DOHH2 (cell line): Measurements from ENCODE around the gene ROR1.

Experiments
- H3F3A ChIP-seq: fragments of 200-600 bp; sonication (generic), shearing (Covaris generic); 2 replicates; pipeline ENCODE4 v1.6.0; 2016; ENCODE audit warnings: antibody characterized with exemption, mild to moderate bottlenecking; ENCODE audit not compliant: control insufficient read depth, insufficient read depth
- H3K27ac ChIP-seq: fragments of 200-600 bp; sonication (generic); 2 replicates; pipeline ENCODE4 v1.5.1; 2014; ENCODE audit warnings: low read depth, mild to moderate bottlenecking, low read length, moderate library complexity
- H3K27me3 ChIP-seq: fragments of 200-600 bp; sonication (generic); 2 replicates; pipeline ENCODE4 v1.6.1; 2014; ENCODE audit warnings: mild to moderate bottlenecking, low read length, mixed read lengths; ENCODE audit not compliant: control insufficient read depth
- H3K36me3 ChIP-seq: fragments of 200-600 bp; sonication (generic); 2 replicates; pipeline ENCODE4 v1.6.1; 2014; ENCODE audit warnings: mild to moderate bottlenecking, low read length, moderate library complexity, mixed read lengths; ENCODE audit not compliant: control insufficient read depth
- H3K4me1 ChIP-seq: fragments of 200-600 bp; sonication (generic); 2 replicates; pipeline ENCODE4 v1.6.1; 2014; ENCODE audit warnings: mild to moderate bottlenecking, low read length, mixed read lengths; ENCODE audit not compliant: control insufficient read depth
- H3K4me2 ChIP-seq: fragments of 200-600 bp; sonication (generic); 2 replicates; pipeline ENCODE4 v1.6.0; 2014; ENCODE audit warnings: mild to moderate bottlenecking, low read length, moderate library complexity
- H3K4me3 ChIP-seq: fragments of 200-600 bp; sonication (generic); 2 replicates; pipeline ENCODE4 v1.5.1; 2014; ENCODE audit warnings: mild to moderate bottlenecking, low read length, mixed read lengths
- H3K79me2 ChIP-seq: fragments of 200-600 bp; sonication (generic); 2 replicates; pipeline ENCODE4 v1.6.1; 2014; ENCODE audit warnings: mild to moderate bottlenecking, low read length, mixed read lengths; ENCODE audit not compliant: control insufficient read depth
- H3K9me2 ChIP-seq: fragments of 200-600 bp; sonication (generic); replicated peaks from 2 replicates; pipeline ENCODE4 v1.6.1; 2014; ENCODE audit warnings: mild to moderate bottlenecking, low read length, mixed read lengths; ENCODE audit not compliant: control insufficient read depth
- H3K9me3 ChIP-seq: fragments of 200-600 bp; sonication (generic); 2 replicates; pipeline ENCODE4 v1.6.1; 2014; ENCODE audit warnings: antibody characterized with exemption, low read length, mixed read lengths; ENCODE audit not compliant: control insufficient read depth, insufficient read depth
- H4K20me1 ChIP-seq: fragments of 200-600 bp; sonication (generic); 2 replicates; pipeline ENCODE4 v1.6.0; 2014; ENCODE audit warnings: low read depth, mild to moderate bottlenecking, antibody characterized with exemption, low read length, moderate library complexity; ENCODE audit not compliant: control insufficient read depth, insufficient read depth
- CTCF ChIP-seq: fragments of 200-600 bp; sonication (generic); IDR thresholded peaks from one replicate; pipeline ENCODE4 v1.5.1; 2014; ENCODE audit warnings: antibody characterized with exemption, mild to moderate bottlenecking, low read depth, low read length; ENCODE audit not compliant: poor library complexity, severe bottlenecking
- EZH2phosphoT487 ChIP-seq: fragments of 200-600 bp; sonication (generic); IDR thresholded peaks from 2 replicates; pipeline ENCODE4 v1.6.1; 2017; ENCODE audit warnings: borderline replicate concordance, mild to moderate bottlenecking, antibody characterized with exemption, low read length, moderate library complexity, mixed read lengths

Gene ROR1

DNA sequence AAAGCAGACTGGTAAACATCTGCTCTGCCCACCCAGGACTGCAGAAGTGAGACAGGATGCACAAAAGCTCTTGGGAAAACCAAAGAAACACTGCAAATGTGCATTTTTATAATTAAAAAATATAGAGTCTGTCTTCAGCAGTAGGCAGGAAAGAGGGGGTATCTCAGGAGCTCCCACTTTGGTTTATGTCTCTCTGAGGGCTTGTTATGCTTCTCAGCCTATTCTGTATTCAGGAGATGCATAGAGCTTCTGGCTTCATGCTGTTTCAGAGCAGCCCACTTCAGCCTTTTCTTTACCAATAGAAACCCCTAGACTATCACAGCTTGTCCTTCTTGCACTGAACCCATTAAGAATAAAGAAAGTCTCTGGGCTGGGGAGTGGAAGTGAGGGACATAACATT, 148.0 kb downstream of the ROR1 start:
- Histone ChIP-seq H3K9me3 (no peaks in the 10 kb centered on the region), H3K79me2 (no peaks in the 10 kb centered on the region), H3K27ac (no peak overlapping the region), H4K20me1 (no peaks in the 10 kb centered on the region), H3F3A (no peaks in the 10 kb centered on the region), H3K36me3 (no peaks in the 10 kb centered on the region), H3K9me2 (no peaks in the 10 kb centered on the region), H3K27me3 (peaks cover 8% of the 10 kb centered on the region; the same call in 1 of the 2 replicates), H3K4me1 (no peaks in the 10 kb centered on the region), H3K4me3 (no peak overlapping the region), H3K4me2 (no peak overlapping the region)
- TF ChIP-seq EZH2phosphoT487 (no peak), CTCF (no peak)

GRCh38 chr1:63922848-63923247, 149.0 kb downstream of the ROR1 start:
- TF ChIP-seq EZH2phosphoT487: no peak
- TF ChIP-seq CTCF: no peak
- H3K36me3 ChIP-seq: no peaks in the 10 kb centered on the region
- H3K79me2 ChIP-seq: no peaks in the 10 kb centered on the region
- no peaks in the 10 kb centered on the region for H3K9me2 ChIP-seq
- no peak overlapping the region for H3K4me3 ChIP-seq
- no peaks in the 10 kb centered on the region for H3F3A ChIP-seq
- H3K9me3 ChIP-seq: no peaks in the 10 kb centered on the region
- no peaks in the 10 kb centered on the region for H4K20me1 ChIP-seq
- no peaks in the 10 kb centered on the region for H3K4me1 ChIP-seq
- H3K27me3 ChIP-seq: peaks cover 8% of the 10 kb centered on the region; the same call in 1 of the 2 replicates
- H3K4me2 ChIP-seq: no peak overlapping the region
- no peak overlapping the region for H3K27ac ChIP-seq

GRCh38 chr1:63923302-63923701, 149.5 kb downstream of the ROR1 start:
- H3K4me1 ChIP-seq: no peaks in the 10 kb centered on the region
- H3K27me3 ChIP-seq: peaks cover 4% of the 10 kb centered on the region; the same call in 1 of the 2 replicates
- H3F3A ChIP-seq: no peaks in the 10 kb centered on the region
- no peak for TF ChIP-seq EZH2phosphoT487
- TF ChIP-seq CTCF: no peak
- H3K4me3 ChIP-seq: no peak overlapping the region
- no peak overlapping the region for H3K27ac ChIP-seq
- no peaks in the 10 kb centered on the region for H3K9me2 ChIP-seq
- no peak overlapping the region for H3K4me2 ChIP-seq
- no peaks in the 10 kb centered on the region for H3K36me3 ChIP-seq
- H3K79me2 ChIP-seq: no peaks in the 10 kb centered on the region
- no peaks in the 10 kb centered on the region for H3K9me3 ChIP-seq
- no peaks in the 10 kb centered on the region for H4K20me1 ChIP-seq
